Duodenal mucosa (tissue), 2 donors: ENCODE data around the gene FOXD4L6.
"Not testable (repeated sequence)": the region's sequence is repeated elsewhere in the genome, so short reads cannot be mapped to it uniquely, and the experiment has no call there.

Source experiments
- H3K27ac ChIP-seq: one replicate; pipeline ENCODE4 v1.7.0; 2013; ENCODE audit warnings: low read depth, low read length
- H3K27me3 ChIP-seq, 2 donors: one replicate each; pipeline ENCODE4 v1.7.0; 2013; ENCODE audit warnings: low read length in 2 of 2, control low read depth in 1 of 2; ENCODE audit not compliant: insufficient read depth in 2 of 2, control insufficient read depth in 1 of 2
- H3K36me3 ChIP-seq, 2 donors: one replicate each; pipeline ENCODE4 v1.7.0; 2013; ENCODE audit warnings: low read length in 2 of 2, control low read depth in 1 of 2; ENCODE audit not compliant: insufficient read depth in 2 of 2, control insufficient read depth in 1 of 2
- H3K4me1 ChIP-seq, 2 donors: one replicate each; pipeline ENCODE4 v1.7.0; 2013; ENCODE audit warnings: low read length in 2 of 2, control low read depth in 1 of 2; ENCODE audit not compliant: insufficient read depth in 2 of 2, control insufficient read depth in 1 of 2
- H3K4me3 ChIP-seq, 2 donors: one replicate each; pipeline ENCODE4 v1.7.0; 2013; ENCODE audit warnings: low read length in 2 of 2, low read depth in 1 of 2
- H3K9ac ChIP-seq, 2 donors: one replicate each; pipeline ENCODE4 v1.7.0; 2013; ENCODE audit warnings: low read length in 2 of 2, low read depth in 1 of 2
- H3K9me3 ChIP-seq, 2 donors: one replicate each; pipeline ENCODE4 v1.7.0; 2013; ENCODE audit warnings: low read length in 2 of 2, control low read depth in 1 of 2; ENCODE audit not compliant: control insufficient read depth in 1 of 2

Gene FOXD4L6

GRCh38 chr9:41128581-41128980, at the start of gene FOXD4L6:
Gene FOXD4L6, minus strand, starts transcription at chr9:41128681. Its CDS starts 298 bp downstream, at chr9:41128383.
- not testable (repeated sequence) for H3K27ac ChIP-seq, H3K9ac ChIP-seq, H3K27me3 ChIP-seq, H3K9me3 ChIP-seq, H3K36me3 ChIP-seq, H3K4me3 ChIP-seq, H3K4me1 ChIP-seq

GRCh38 chr9:41174994-41175393, 46.5 kb upstream of the FOXD4L6 start:
- not testable (repeated sequence) for H3K27ac ChIP-seq, H3K4me3 ChIP-seq, H3K36me3 ChIP-seq, H3K4me1 ChIP-seq, H3K27me3 ChIP-seq, H3K9ac ChIP-seq, H3K9me3 ChIP-seq

GRCh38 chr9:41150116-41150515, 21.6 kb upstream of the FOXD4L6 start:
- not testable (repeated sequence) for H3K9me3 ChIP-seq, H3K9ac ChIP-seq, H3K27me3 ChIP-seq, H3K27ac ChIP-seq, H3K4me1 ChIP-seq, H3K4me3 ChIP-seq, H3K36me3 ChIP-seq

GRCh38 chr9:41141878-41142277, 13.4 kb upstream of the FOXD4L6 start:
- H3K27me3 ChIP-seq, H3K36me3 ChIP-seq, H3K4me1 ChIP-seq, H3K9me3 ChIP-seq, H3K9ac ChIP-seq, H3K27ac ChIP-seq, H3K4me3 ChIP-seq: not testable (repeated sequence)

GRCh38 chr9:41126746-41127446, 1.6 kb downstream of the FOXD4L6 start:
- not testable (repeated sequence) for H3K4me1 ChIP-seq, H3K36me3 ChIP-seq, H3K9ac ChIP-seq, H3K4me3 ChIP-seq, H3K27me3 ChIP-seq, H3K27ac ChIP-seq, H3K9me3 ChIP-seq

- not testable (repeated sequence) for H3K27ac ChIP-seq, H3K36me3 ChIP-seq, H3K27me3 ChIP-seq, H3K4me3 ChIP-seq, H3K4me1 ChIP-seq, H3K9ac ChIP-seq, H3K9me3 ChIP-seq
These were observed 2.5 kb downstream of the FOXD4L6 start for GRCh38 chr9:41125936-41126335.

- not testable (repeated sequence) for H3K9me3 ChIP-seq, H3K36me3 ChIP-seq
These were observed 3.3 kb downstream of the FOXD4L6 start for GRCh38 chr9:41125109-41125658.

GRCh38 chr9:41124250-41125108, 4.0 kb downstream of the FOXD4L6 start:
- not testable (repeated sequence) for H3K9me3 ChIP-seq, H3K36me3 ChIP-seq, H3K4me1 ChIP-seq, H3K27me3 ChIP-seq, H3K9ac ChIP-seq, H3K27ac ChIP-seq, H3K4me3 ChIP-seq

More at GRCh38 chr9:41125109-41125658, 3.3 kb downstream of the FOXD4L6 start:
- H3K27me3 ChIP-seq, H3K4me1 ChIP-seq, H3K4me3 ChIP-seq, H3K9ac ChIP-seq, H3K27ac ChIP-seq: not testable (repeated sequence)

- not testable (repeated sequence) for H3K36me3 ChIP-seq, H3K4me1 ChIP-seq, H3K4me3 ChIP-seq, H3K9ac ChIP-seq, H3K27ac ChIP-seq, H3K9me3 ChIP-seq, H3K27me3 ChIP-seq
These were observed 4.7 kb downstream of the FOXD4L6 start for GRCh38 chr9:41123812-41124211.

- not testable (repeated sequence) for H3K27me3 ChIP-seq, H3K9ac ChIP-seq, H3K9me3 ChIP-seq
These were observed 5.1 kb downstream of the FOXD4L6 start for GRCh38 chr9:41123396-41123795.

More at GRCh38 chr9:41123396-41123795, 5.1 kb downstream of the FOXD4L6 start:
- H3K4me3 ChIP-seq, H3K4me1 ChIP-seq, H3K36me3 ChIP-seq, H3K27ac ChIP-seq: not testable (repeated sequence)
